Mucosa of descending colon (tissue), 3 donors: ENCODE results near the gene IRF5. TPM values are rescaled to one million over a fixed set of nuclear protein-coding genes. Genes with fewer than 3 reads are reported as not detected.
"Not testable (repeated sequence)": the region's sequence is repeated elsewhere in the genome, so short reads cannot be mapped to it uniquely, and the experiment has no call there.

Experiments used
- ATAC-seq: fragments of 200-7000 bp; cut with Tn5 transposase; one replicate; pipeline ENCODE4 v1.9.1; 2020; ENCODE audit warnings: mild to moderate bottlenecking, moderate library complexity
- DNase-seq, 3 donors: peaks; one replicate each; pipeline ENCODE4 v3.0.0-alpha.2; 2020
- H3K36me3 ChIP-seq: fragments of 200-600 bp; one replicate; pipeline ENCODE4 v1.8.0; 2021; ENCODE audit warnings: low read depth, mild to moderate bottlenecking
- H3K4me1 ChIP-seq: fragments of 200-600 bp; one replicate; pipeline ENCODE4 v1.8.0; 2021; ENCODE audit warnings: low read depth, mild to moderate bottlenecking
- H3K4me3 ChIP-seq: fragments of 200-600 bp; one replicate; pipeline ENCODE4 v1.8.0; 2021; ENCODE audit warnings: mild to moderate bottlenecking
- H3K9me3 ChIP-seq: fragments of 200-600 bp; one replicate; pipeline ENCODE4 v1.8.0; 2021; ENCODE audit warnings: mild to moderate bottlenecking
- CTCF ChIP-seq: fragments of 200-600 bp; IDR thresholded peaks from one replicate; pipeline ENCODE4 v1.8.0; 2022; ENCODE audit warnings: antibody characterized with exemption, mild to moderate bottlenecking
- intact Hi-C, 2 donors: fragments of 100-400 bp; cut with DNase I in 1 of 2; cut with micrococcal nuclease in 1 of 2; formaldehyde crosslinking; loops; one replicate each; pipeline versions ENCODE4 v1.11.0 to v1.11.1; 2022; cut with DNase I, micrococcal nuclease
- total RNA-seq, 3 donors: library from RNA; stranded (reverse); fragmentation: NEBNext Ultra II Directional in 2 of 3; extraction: Animal tissue kit (Norgen Biotek cat#: 25700) in 2 of 3; gene quantifications; one replicate each; pipeline versions ENCODE4 v1.2.1 to v1.2.4, GENCODE V29; 2021 to 2023
- donor health status: DM: no; HTN: no; CAD: no; lungs with moderate emphysema.
- donor health status: DM: no; HTN: no; CAD: no.
- donor health status: DM: no; HTN: yes; CAD: no.

The IRF5 gene
- total RNA-seq, 3 donors from 2014 or later = 6.9 to 10.1 (median 9.0) TPM

- ATAC-seq = no peak
Observed at GRCh38 chr7:128909625-128910568, 27.8 kb upstream of the IRF5 start.

GRCh38 chr7:128910569-128910945 lies 27.2 kb upstream of the IRF5 start, which contains the start of gene KCP:
KCP (minus strand) TSS chr7:128910709; CDS start chr7:128910676, 33 bp downstream.
- Histone ChIP-seq H3K36me3 (no peaks in the 10 kb centered on the region), H3K4me1 (peaks cover 9% of the 10 kb centered on the region), H3K4me3 (no peak within 1 kb of the TSS), H3K9me3 (no peaks in the 10 kb centered on the region)
- DNase-seq = no peak
- intact Hi-C loops = no loop called here
- no peak for ATAC-seq
- TF ChIP-seq CTCF = no peak

More at GRCh38 chr7:128909625-128910568, 27.8 kb upstream of the IRF5 start:
- no peak overlapping the region for H3K4me3 ChIP-seq
- peaks cover 7% of the 10 kb centered on the region for H3K4me1 ChIP-seq
- TF ChIP-seq CTCF = no peak
- intact Hi-C loops = loop anchor here in 1 of 2 donors (10.0 kb wide), 1 partner anchor 185 kb away; no protein-coding TSS in a partner anchor
- no peaks in the 10 kb centered on the region for H3K36me3 ChIP-seq
- H3K9me3 ChIP-seq = no peaks in the 10 kb centered on the region
- DNase-seq = no peak

DNA sequence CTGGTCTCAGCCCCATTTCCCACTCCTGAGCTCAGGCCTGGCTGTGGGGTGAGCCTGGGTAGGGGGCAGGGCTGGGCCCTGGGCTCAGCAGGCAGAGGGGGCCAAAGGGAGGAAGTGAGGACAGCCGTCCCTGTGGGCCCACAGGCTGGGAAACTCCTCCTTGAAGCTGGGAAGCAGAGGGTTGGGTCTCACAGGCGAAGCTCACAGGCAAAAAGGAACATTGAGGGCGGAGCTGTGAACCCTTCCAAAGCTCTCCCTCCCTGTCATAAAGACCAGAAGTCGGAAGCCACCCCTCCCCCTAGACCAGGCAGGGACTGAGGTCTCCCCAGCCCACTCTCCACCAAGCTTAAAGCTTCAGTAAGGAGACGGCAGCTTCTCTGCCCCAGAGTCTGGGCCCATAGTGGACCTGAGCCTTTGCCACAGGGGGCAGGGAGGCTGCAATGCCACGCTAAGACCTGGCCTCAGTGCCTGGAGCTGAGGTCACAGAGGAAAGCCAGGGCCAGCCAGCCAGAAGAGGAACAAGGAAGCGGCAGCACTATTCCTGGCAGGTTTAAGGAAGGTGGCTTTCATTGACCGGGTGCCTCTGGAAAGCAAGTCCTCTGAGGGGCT lies 26.2 kb upstream of the IRF5 start:
- intact Hi-C loops = no loop called here

DNA sequence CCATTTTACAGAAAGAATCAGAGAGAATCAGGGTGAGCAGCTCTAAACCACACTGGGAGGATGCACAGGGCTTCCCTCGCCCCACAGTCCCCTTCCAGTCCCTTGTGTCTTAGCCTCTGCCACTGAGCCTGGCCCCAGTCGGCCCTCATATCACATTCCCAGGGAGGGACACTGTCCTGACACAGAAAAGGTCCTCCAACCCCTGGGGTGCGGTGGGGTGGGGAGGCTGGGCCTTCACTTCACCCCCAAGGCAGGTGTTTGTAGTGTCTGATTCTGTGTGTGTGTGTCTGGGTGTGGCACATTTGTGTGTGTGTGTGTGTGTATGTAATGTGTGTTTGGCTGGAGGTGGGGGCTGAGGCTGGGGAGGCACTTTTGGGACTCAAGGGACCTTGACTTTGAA lies 25.4 kb upstream of the IRF5 start:
- peak; percentile 4 for ATAC-seq
- TF ChIP-seq CTCF = no peak
- peaks cover 9% of the 10 kb centered on the region for H3K4me1 ChIP-seq
- DNase-seq = no peak
- no peaks in the 10 kb centered on the region for H3K36me3 ChIP-seq
- no peak overlapping the region for H3K4me3 ChIP-seq
- intact Hi-C loops = no loop called here
- no peaks in the 10 kb centered on the region for H3K9me3 ChIP-seq

More for the DNA sequence above, 26.2 kb upstream of the IRF5 start:
- H3K4me1 ChIP-seq = peaks cover 9% of the 10 kb centered on the region
- H3K36me3 ChIP-seq = no peaks in the 10 kb centered on the region
- peak; percentile 61 to 77 (median 69) for DNase-seq
- H3K4me3 ChIP-seq = no peak overlapping the region
- no peaks in the 10 kb centered on the region for H3K9me3 ChIP-seq
- peak; percentile 86 for ATAC-seq
- no peak for TF ChIP-seq CTCF

DNA sequence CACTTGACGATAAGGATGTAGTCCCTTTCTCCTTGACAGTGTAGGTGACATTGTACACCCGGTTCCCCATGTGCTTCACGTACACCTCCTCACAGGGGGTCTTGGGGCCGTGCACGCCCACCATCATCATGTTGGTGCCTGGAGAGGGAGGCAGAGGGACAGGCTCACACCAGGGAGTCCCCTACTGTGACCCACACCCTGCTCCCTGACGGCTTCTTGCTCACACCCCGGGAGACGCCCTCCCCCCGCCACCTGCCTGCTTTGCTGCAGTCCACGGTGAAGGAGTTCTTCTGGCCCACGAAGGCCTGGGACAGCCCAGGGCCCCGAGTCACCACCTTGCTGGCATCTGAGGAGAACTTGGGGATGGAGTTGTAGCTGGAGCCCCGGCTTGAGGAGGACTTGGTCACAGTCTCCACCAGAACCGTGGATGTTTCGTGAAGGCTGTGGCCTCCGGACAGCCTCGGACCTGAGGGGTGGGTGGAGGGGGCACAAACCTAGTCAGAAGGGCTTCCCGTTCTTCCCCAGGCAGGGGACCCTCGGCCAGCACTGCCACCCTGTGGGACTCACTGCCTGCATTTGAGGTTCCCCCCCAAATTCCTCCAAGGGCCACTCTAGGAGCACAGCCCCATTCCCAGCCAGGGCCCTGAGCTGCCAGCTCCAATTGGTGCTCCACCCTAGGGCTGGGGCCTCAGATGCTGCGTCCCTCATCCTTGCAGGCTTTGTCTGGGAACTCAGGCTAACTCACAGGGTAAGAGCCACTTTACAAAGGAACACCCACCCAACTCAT lies 24.8 kb upstream of the IRF5 start:
- ATAC-seq, H3K4me1 ChIP-seq, H3K4me3 ChIP-seq, H3K9me3 ChIP-seq, intact Hi-C loops, DNase-seq, H3K36me3 ChIP-seq: not testable (repeated sequence)
